ENCODE results near the gene ACAT2.
"Not testable (repeated sequence)": the region's sequence is repeated elsewhere in the genome, so short reads cannot be mapped to it uniquely, and the experiment has no call there.

The ACAT2 gene

DNA sequence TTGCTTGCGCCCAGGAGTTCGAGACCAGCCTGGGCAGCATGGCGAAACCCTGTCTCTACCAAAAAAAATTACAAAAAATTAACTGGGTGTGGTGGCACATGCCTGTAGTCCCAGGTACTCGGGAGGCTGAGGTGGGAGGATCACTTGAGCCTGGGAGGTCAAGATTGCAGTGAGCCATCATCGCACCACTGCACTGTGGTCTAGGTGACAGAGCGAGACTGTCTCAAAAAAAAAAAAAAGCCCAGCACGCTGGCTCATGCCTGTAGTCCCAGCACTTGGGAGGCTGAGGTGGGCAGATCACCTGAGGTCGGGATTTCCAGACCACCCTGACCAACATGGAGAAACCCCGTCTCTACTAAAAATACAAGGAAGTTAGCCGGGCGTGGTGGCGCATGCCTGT is 28.4 kb upstream of the ACAT2 start:
- H3K4me1 ChIP-seq (ENCODE audit: insufficient read depth, low read length), result peaks cover 31% of the 10 kb centered on the region
- not testable (repeated sequence) for H3K27ac ChIP-seq (ENCODE audit: low read depth, low read length); H3K27me3 ChIP-seq (ENCODE audit: control insufficient read depth in 1 of 2, insufficient read depth in 2 of 2, low read length in 2 of 2); H3K36me3 ChIP-seq (ENCODE audit: insufficient read depth, low read length); H3K9me3 ChIP-seq (ENCODE audit: low read length); H3K4me3 ChIP-seq (ENCODE audit: low read depth in 1 of 2, low read length in 2 of 2); H3K9ac ChIP-seq (ENCODE audit: low read length)

DNA sequence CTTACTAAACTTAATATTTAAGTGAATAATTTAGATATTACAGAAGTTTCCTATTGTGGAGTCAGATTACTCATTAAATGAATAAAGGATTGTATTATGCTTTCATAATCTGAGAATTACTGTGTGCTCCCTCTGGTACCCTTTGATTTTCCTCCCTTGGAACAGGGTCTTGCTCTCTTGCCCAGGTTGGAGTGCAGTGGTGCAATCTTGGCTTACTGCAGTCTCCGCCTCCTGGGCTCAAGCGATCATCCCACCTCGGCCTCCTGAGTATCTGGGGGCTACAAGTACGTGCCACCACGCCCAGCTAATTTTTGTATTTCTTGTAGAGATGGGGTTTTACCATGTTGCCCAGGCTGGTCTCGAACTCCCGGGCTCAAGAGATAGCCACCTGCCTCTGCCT is 24.9 kb upstream of the ACAT2 start:
- Histone ChIP-seq H3K27me3 (ENCODE audit: control insufficient read depth in 1 of 2, insufficient read depth in 2 of 2, low read length in 2 of 2) (no peaks in the 10 kb centered on the region), H3K36me3 (ENCODE audit: insufficient read depth, low read length) (peaks cover 11% of the 10 kb centered on the region), H3K9me3 (ENCODE audit: low read length) (no peaks in the 10 kb centered on the region), H3K27ac (ENCODE audit: low read depth, low read length) (no peak overlapping the region), H3K4me3 (ENCODE audit: low read depth in 1 of 2, low read length in 2 of 2) (no peak overlapping the region), H3K9ac (ENCODE audit: low read length) (no peak overlapping the region), H3K4me1 (ENCODE audit: insufficient read depth, low read length) (peaks cover 9% of the 10 kb centered on the region)

DNA sequence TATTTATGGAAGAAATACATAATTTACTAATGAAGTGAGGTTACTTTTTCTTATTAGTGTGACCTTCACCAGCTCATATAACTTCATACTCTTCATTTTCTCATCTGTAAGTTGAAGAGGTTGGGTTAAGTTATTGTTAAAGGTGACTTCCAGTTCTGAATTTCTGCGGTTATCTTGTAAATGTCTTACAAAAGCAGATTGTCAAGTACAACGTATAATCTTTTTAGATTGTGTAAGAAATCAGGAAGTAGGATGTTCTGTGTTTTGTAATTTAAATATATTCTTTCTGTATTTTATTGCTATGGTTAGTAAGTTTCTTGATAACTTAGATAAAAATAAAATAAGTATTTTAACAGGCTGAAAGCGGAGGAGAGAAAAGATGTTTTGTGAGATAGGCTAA is 22.5 kb upstream of the ACAT2 start:
- Histone ChIP-seq H3K9ac (ENCODE audit: low read length) (no peak overlapping the region), H3K27me3 (ENCODE audit: control insufficient read depth in 1 of 2, insufficient read depth in 2 of 2, low read length in 2 of 2) (no peaks in the 10 kb centered on the region), H3K4me1 (ENCODE audit: insufficient read depth, low read length) (peaks cover 9% of the 10 kb centered on the region), H3K4me3 (ENCODE audit: low read depth in 1 of 2, low read length in 2 of 2) (no peak overlapping the region), H3K27ac (ENCODE audit: low read depth, low read length) (no peak overlapping the region), H3K9me3 (ENCODE audit: low read length) (no peaks in the 10 kb centered on the region), H3K36me3 (ENCODE audit: insufficient read depth, low read length) (peaks cover 30% of the 10 kb centered on the region)

DNA sequence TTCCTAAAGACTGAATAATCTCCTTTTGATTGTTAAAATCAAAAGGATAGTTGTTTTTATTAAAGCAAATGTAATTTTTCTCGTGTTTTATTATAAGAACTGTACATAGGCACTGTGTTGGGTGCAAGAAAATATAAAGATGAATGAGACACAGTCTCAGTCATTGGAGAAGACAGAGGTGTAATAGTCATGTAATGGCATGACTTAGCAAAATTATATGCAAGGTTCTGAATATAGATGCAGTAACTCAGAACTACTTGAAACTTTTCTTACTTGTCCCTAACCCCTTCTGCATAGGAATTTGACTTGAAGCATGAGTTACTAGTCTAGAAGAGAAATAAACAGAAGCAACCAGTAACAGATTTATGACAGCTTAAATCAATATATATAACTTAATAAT is 19.7 kb upstream of the ACAT2 start:
- H3K36me3 ChIP-seq (ENCODE audit: insufficient read depth, low read length), result peaks cover 55% of the 10 kb centered on the region
- H3K9me3 ChIP-seq (ENCODE audit: low read length), result no peaks in the 10 kb centered on the region
- H3K4me3 ChIP-seq (ENCODE audit: low read depth in 1 of 2, low read length in 2 of 2), result no peak overlapping the region
- no peak overlapping the region for H3K27ac ChIP-seq (ENCODE audit: low read depth, low read length)
- peaks cover under 1% of the 10 kb centered on the region for H3K4me1 ChIP-seq (ENCODE audit: insufficient read depth, low read length)
- H3K27me3 ChIP-seq (ENCODE audit: control insufficient read depth in 1 of 2, insufficient read depth in 2 of 2, low read length in 2 of 2), result no peaks in the 10 kb centered on the region
- H3K9ac ChIP-seq (ENCODE audit: low read length), result no peak overlapping the region

DNA sequence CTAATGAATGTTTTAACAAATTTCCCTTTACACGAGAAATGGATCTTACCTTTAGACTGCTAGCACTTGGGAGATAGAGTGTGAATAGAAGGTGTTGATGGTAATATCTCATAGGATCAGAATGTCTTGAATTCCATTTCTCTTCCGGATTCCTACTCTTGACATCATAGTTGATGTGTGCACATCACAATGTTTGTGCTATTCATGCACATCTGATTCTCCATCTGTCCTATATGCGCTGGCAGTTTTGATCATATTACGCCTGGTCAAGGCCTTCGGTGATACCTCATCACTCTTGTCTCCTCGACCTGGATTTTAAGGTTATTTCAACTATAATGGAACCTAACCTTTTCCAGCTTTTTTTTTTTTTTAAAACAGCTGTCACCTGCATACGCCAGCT is 16.8 kb upstream of the ACAT2 start:
- Histone ChIP-seq H3K9ac (ENCODE audit: low read length) (no peak overlapping the region), H3K27ac (ENCODE audit: low read depth, low read length) (no peak overlapping the region), H3K36me3 (ENCODE audit: insufficient read depth, low read length) (peaks cover 64% of the 10 kb centered on the region), H3K4me1 (ENCODE audit: insufficient read depth, low read length) (no peaks in the 10 kb centered on the region), H3K4me3 (ENCODE audit: low read depth in 1 of 2, low read length in 2 of 2) (no peak overlapping the region), H3K27me3 (ENCODE audit: control insufficient read depth in 1 of 2, insufficient read depth in 2 of 2, low read length in 2 of 2) (no peaks in the 10 kb centered on the region), H3K9me3 (ENCODE audit: low read length) (no peaks in the 10 kb centered on the region)

DNA sequence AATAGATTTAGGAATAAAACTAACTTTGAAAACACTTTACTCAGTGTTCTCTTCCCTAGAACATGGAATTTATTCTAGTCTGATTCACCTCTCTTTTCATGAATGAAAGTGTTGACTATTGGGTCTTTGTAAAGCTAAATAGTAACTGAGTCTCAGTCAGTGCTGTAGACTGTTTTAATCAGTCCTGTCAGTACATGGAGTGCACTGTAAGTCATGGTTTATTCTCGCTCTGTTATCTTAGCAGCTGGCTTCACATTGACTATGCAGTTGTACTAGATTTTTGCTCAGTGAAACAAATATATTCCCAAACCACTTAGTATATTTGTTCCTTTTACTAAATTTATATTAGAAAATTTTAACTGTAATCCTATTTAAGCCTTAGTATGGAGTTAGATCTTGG is 15.1 kb upstream of the ACAT2 start:
- H3K36me3 ChIP-seq (ENCODE audit: insufficient read depth, low read length), result peaks cover 58% of the 10 kb centered on the region
- H3K27me3 ChIP-seq (ENCODE audit: control insufficient read depth in 1 of 2, insufficient read depth in 2 of 2, low read length in 2 of 2), result no peaks in the 10 kb centered on the region
- no peak overlapping the region for H3K27ac ChIP-seq (ENCODE audit: low read depth, low read length)
- H3K9ac ChIP-seq (ENCODE audit: low read length), result no peak overlapping the region
- H3K9me3 ChIP-seq (ENCODE audit: low read length), result no peaks in the 10 kb centered on the region
- H3K4me1 ChIP-seq (ENCODE audit: insufficient read depth, low read length), result no peaks in the 10 kb centered on the region
- H3K4me3 ChIP-seq (ENCODE audit: low read depth in 1 of 2, low read length in 2 of 2), result no peak overlapping the region

DNA sequence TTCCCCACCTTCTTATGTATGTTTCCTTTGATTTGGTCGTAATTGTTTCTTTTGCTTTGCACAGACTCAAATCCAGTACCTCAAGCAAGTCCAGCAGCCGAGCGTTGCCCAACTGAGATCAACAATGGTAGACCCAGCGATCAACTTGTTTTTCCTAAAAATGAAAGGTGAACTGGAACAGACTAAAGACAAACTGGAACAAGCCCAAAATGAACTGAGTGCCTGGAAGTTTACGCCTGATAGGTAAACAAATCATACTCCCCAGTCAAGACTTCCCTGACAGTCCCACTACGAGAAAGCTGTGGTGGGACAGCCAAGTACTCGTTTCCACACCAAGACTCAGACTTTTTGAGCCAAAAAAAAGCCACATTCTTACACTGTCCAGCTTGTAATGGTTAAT is 13.7 kb upstream of the ACAT2 start:
- not testable (repeated sequence) for H3K27ac ChIP-seq (ENCODE audit: low read depth, low read length); H3K27me3 ChIP-seq (ENCODE audit: control insufficient read depth in 1 of 2, insufficient read depth in 2 of 2, low read length in 2 of 2); H3K4me3 ChIP-seq (ENCODE audit: low read depth in 1 of 2, low read length in 2 of 2); H3K4me1 ChIP-seq (ENCODE audit: insufficient read depth, low read length); H3K9me3 ChIP-seq (ENCODE audit: low read length); H3K9ac ChIP-seq (ENCODE audit: low read length)
- H3K36me3 ChIP-seq (ENCODE audit: insufficient read depth, low read length), result peaks cover 64% of the 10 kb centered on the region

DNA sequence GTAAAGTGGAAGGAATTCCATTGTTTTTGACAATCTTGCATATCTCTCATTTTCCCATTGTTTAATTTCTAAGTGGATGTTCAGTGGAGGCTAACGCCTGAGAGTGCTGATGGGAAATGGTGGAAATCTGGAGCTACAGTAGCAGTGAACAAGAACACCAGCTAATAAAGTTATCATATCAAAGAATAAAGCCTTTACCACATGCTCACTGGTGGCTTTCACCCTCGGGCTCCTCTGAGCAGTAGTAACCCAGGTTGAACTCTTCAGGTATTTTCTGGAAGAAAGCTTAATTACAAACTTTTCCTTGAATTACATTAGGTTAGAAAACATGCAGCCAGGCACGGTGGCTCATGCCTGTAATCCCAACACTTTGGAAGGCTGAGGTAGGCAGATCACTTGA is 10.4 kb upstream of the ACAT2 start:
- Histone ChIP-seq H3K9me3 (ENCODE audit: low read length) (no peaks in the 10 kb centered on the region), H3K27me3 (ENCODE audit: control insufficient read depth in 1 of 2, insufficient read depth in 2 of 2, low read length in 2 of 2) (no peaks in the 10 kb centered on the region), H3K27ac (ENCODE audit: low read depth, low read length) (no peak overlapping the region), H3K4me3 (ENCODE audit: low read depth in 1 of 2, low read length in 2 of 2) (no peak overlapping the region), H3K4me1 (ENCODE audit: insufficient read depth, low read length) (no peaks in the 10 kb centered on the region), H3K36me3 (ENCODE audit: insufficient read depth, low read length) (peaks cover 57% of the 10 kb centered on the region), H3K9ac (ENCODE audit: low read length) (no peak overlapping the region)

DNA sequence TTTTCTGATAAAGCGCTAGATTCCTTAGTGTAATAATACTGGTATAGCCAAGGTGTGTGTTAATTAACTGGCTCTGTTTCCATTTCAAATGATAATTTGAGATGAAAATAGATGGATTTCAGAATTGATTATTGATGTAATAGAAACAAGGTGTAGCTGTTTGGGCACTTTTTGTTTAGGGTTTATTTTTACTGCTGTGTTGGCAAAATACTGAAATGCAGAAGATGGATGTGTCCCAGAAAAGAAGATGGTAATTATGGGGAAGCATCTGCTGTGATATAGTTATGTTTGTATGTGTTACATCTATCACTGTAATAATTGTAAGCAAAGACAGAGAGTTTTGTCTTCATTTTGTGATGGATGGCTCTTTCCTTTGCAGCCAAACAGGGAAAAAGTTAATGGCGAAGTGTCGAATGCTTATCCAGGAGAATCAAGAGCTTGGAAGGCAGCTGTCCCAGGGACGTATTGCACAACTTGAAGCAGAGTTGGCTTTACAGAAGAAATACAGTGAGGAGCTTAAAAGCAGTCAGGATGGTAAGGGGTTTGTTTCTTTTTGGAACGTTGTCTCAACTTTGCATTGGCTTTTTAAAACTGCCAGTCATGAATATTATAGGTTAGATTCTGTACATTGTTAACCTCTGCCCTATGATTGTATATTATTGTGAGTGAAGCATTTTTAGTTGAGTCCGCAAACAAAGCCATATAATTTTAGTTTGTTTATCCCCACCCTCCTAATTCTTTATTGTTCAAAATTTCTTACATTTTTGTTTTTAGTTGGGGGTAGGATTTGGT is 8.6 kb upstream of the ACAT2 start:
- H3K9me3 ChIP-seq (ENCODE audit: low read length), result no peaks in the 10 kb centered on the region
- no peak overlapping the region for H3K9ac ChIP-seq (ENCODE audit: low read length)
- H3K4me1 ChIP-seq (ENCODE audit: insufficient read depth, low read length), result no peaks in the 10 kb centered on the region
- H3K27ac ChIP-seq (ENCODE audit: low read depth, low read length), result no peak overlapping the region
- H3K36me3 ChIP-seq (ENCODE audit: insufficient read depth, low read length), result peaks cover 67% of the 10 kb centered on the region
- no peak overlapping the region for H3K4me3 ChIP-seq (ENCODE audit: low read depth in 1 of 2, low read length in 2 of 2)
- H3K27me3 ChIP-seq (ENCODE audit: control insufficient read depth in 1 of 2, insufficient read depth in 2 of 2, low read length in 2 of 2), result no peaks in the 10 kb centered on the region

DNA sequence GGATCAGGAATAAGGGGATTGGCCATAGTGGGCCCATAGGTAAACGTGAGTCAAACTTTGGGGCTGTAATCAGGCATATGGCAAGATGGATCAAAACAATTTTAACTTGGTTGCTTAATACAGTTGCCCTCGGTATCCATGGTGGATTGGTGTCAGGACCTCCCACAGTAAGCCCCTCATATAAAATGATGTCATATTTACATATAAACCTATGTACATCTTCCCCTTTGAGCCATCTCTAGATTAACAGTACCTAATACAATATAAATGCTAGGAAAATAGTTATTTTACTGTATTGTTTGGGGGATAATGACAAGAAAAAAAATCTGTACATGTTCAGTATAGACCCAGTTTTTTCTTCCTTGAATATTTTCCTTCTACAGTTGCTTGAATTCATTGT is 7.4 kb upstream of the ACAT2 start:
- Histone ChIP-seq H3K9me3 (ENCODE audit: low read length) (no peaks in the 10 kb centered on the region), H3K27ac (ENCODE audit: low read depth, low read length) (no peak overlapping the region), H3K27me3 (ENCODE audit: control insufficient read depth in 1 of 2, insufficient read depth in 2 of 2, low read length in 2 of 2) (no peaks in the 10 kb centered on the region), H3K9ac (ENCODE audit: low read length) (no peak overlapping the region), H3K4me3 (ENCODE audit: low read depth in 1 of 2, low read length in 2 of 2) (no peak overlapping the region), H3K4me1 (ENCODE audit: insufficient read depth, low read length) (no peaks in the 10 kb centered on the region), H3K36me3 (ENCODE audit: insufficient read depth, low read length) (peaks cover 64% of the 10 kb centered on the region)

DNA sequence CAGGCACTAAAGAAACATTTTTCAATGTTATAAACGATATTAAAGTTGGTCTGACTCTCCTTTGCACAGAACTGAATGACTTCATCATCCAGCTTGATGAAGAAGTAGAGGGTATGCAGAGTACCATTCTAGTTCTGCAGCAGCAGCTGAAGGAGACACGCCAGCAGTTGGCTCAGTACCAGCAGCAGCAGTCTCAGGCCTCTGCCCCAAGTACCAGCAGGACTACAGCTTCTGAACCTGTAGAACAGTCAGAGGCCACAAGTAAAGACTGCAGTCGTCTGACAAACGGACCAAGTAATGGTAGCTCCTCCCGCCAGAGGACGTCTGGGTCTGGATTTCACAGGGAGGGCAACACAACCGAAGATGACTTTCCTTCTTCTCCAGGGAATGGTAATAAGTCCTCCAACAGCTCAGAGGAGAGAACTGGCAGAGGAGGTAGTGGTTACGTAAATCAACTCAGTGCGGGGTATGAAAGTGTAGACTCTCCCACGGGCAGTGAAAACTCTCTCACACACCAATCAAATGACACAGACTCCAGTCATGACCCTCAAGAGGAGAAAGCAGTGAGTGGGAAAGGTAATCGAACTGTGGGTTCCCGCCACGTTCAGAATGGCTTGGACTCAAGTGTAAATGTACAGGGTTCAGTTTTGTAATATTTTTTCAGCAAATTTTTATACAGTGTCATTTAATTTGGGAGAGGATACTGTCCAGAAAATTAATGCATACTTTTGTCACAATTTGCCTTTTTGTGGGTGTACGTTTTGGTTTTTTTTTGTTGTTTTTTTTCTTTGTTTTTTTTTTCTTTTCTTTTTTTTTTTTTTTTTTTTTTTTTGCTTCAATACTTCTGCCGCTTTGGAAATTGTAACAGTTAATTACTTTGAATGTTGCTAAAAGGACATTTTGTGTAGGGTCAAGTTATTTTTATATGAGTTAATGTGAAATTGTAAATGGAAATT is 6.6 kb upstream of the ACAT2 start:
- no peaks in the 10 kb centered on the region for H3K27me3 ChIP-seq (ENCODE audit: control insufficient read depth in 1 of 2, insufficient read depth in 2 of 2, low read length in 2 of 2)
- no peaks in the 10 kb centered on the region for H3K9me3 ChIP-seq (ENCODE audit: low read length)
- H3K36me3 ChIP-seq (ENCODE audit: insufficient read depth, low read length), result peaks cover 64% of the 10 kb centered on the region
- H3K9ac ChIP-seq (ENCODE audit: low read length), result no peak overlapping the region
- no peak overlapping the region for H3K4me3 ChIP-seq (ENCODE audit: low read depth in 1 of 2, low read length in 2 of 2)
- H3K4me1 ChIP-seq (ENCODE audit: insufficient read depth, low read length), result no peaks in the 10 kb centered on the region
- no peak overlapping the region for H3K27ac ChIP-seq (ENCODE audit: low read depth, low read length)
